Limb (tissue), 2 donors: ENCODE measurements around the gene IL6R.
"Not testable (repeated sequence)": the region's sequence is repeated elsewhere in the genome, so short reads cannot be mapped to it uniquely, and the experiment has no call there.

ENCODE experiments used
- DNase-seq, 2 donors: peaks; one replicate each; pipeline ENCODE4 v3.0.0-alpha.2; 2016; ENCODE audit errors: extremely low spot score in 2 of 2

IL6R gene

DNA sequence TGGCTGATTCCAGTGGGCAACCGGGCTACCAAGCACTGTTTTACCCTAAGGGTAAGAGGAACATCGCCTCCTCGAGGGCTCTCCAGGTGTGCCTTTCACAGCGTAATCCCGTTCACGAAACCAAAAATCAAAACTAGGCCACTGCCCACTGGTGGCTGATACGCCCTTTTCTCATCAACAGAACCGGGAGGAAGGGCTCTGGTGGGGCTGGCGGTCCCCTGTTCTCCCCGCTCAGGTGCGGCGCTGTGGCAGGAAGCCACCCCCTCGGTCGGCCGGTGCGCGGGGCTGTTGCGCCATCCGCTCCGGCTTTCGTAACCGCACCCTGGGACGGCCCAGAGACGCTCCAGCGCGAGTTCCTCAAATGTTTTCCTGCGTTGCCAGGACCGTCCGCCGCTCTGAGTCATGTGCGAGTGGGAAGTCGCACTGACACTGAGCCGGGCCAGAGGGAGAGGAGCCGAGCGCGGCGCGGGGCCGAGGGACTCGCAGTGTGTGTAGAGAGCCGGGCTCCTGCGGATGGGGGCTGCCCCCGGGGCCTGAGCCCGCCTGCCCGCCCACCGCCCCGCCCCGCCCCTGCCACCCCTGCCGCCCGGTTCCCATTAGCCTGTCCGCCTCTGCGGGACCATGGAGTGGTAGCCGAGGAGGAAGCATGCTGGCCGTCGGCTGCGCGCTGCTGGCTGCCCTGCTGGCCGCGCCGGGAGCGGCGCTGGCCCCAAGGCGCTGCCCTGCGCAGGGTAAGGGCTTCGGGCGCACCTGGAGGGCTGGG, at the start of gene IL6R:
IL6R (plus strand) TSS at position 360 of the 763 bp plus-strand sequence; CDS start at position 647, 287 bp downstream.
- peak; percentile 46 to 78 for DNase-seq

DNA sequence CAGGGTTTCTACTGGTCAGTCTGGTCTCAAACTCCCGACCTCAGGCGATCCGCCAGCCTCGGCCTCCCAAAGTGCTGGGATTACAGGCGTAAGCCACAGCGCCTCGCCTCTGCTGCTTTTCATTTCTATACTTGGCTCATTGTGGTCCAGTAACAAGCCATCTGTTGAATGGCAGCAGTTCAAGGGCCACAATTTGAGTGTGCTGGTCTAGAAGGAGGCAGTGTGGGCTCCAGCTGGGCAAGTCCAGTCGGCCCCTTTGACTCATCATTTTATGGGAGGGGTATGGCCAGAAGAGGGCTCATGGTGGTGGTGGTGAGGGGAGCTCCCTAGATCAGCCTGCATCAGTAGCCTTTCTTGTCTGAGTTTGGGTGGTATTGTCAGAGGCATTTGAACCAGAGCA, 46.6 kb upstream of the IL6R start:
- no peak for DNase-seq

DNA sequence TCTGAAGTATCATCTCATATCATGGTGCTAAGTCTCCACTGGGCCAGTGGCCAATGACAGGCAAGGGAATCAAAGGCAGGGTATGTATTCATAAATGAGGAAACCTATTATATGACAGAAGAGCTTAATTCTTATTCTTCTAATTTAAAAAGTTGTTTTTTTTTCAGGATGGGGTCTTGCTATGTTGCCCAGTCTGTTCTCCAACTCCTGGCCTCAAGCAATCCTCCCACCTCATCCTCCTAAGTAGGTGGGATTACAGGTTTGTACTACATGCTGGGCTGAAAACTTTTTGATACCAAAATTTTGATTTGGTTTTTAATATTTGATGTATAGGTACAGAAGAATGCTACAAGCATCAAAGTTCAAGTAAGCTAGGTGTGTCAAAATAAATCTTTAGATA, 44.9 kb upstream of the IL6R start:
- DNase-seq, result no peak

DNA sequence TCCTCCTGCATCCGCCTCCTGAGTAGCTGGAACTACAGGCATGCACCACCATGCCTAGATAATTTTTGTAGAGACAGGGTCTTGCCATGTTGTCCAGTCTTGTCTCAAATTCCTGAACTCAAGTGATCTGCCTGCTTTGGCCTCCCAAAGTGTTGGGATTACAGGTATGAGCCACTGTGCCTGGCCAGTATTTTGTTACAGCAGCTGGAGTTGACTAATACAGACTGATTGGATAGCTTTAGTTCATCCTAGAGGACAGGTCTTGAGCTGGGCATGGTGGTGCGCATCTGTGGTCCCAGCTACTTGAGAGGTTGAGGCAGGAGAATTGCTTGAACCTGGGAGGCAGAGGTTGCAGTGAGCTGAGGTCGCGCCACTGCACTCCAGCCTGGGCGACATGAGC, 44.3 kb upstream of the IL6R start:
- not testable (repeated sequence) for DNase-seq

DNA sequence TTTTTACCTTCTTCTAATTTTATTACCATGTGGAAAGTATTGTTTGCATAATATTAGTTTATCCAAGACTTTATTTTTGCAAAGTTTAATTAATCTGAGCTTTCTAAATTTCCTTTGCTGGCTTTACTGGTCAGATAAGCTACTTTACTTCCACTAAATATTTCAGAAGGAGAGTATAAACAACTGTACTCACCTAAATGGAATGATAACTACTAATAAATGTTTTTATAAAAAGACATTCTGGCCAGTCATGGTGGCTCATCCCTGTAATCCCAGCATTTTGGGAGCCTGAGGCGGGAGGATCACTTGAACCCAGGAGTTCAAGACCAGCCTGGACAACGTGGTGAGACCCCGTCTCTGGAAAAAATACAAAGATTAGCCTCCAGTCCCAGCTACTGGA, 43.8 kb upstream of the IL6R start:
- no peak for DNase-seq

DNA sequence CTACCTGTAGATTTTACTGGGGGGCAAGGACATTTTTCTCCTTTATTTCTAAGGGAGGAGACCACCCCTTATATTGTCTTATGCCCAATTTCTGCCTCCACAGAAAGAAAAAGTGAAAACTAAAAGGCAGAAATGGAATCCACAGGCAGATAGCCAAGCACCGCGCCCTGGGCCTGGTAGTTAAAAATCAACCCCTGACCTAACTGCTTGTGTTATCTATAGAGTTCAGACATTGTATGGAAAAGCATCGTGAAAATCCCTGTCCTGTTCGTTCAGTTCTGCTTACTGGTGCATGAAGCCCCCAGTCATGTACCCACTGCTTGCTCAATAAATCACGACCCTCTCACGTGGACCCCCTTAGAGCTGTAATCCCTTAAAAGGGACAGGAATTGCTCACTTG, 33.7 kb upstream of the IL6R start:
- DNase-seq, result no peak

DNA sequence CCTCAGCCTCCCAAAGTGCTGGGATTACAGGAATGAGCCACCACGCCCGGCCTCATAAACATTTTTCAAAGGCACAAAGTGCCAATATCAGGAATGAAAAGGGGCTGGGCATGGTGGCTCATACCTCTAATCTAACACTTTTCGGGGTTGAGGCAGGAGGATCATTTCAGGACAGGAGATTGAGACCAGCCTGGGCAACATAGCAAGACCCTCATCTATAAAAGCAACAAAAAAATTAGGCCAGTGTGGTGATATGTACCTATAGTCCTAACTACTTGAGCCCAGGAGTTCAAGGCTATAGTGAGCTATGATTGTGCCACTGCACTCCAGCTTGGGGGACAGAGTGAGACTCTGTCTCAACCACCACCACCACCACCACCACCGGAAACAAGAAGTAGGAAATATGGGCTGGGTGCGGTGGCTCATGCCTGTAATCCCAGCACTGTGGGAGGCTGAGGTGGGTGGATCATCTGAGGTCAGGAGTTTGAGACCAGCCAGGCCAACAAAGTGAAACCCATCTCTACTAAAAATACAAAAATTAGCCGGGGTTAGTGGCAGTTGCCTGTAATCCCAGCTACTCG, 31.3 kb upstream of the IL6R start:
- DNase-seq, result not testable (repeated sequence)

DNA sequence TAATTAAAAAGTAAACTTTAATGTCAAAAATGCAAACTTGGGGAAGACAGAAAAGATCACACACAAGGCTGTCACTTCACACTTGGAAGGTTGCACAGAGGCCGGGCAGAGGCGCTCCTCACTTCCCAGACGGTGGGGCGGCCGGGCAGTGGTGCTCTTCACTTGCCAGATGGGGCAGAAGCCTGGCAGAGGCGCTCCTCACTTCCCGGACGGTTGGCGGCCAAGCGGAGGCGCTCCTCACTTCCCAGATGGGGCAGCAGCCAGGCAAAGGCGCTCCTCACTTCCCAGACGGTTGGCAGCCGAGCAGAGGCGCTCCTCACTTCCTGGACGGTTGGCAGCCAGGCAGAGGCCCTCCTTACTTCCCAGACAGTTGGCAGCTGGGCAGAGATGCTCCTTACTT, 25.8 kb upstream of the IL6R start:
- DNase-seq, result no peak

DNA sequence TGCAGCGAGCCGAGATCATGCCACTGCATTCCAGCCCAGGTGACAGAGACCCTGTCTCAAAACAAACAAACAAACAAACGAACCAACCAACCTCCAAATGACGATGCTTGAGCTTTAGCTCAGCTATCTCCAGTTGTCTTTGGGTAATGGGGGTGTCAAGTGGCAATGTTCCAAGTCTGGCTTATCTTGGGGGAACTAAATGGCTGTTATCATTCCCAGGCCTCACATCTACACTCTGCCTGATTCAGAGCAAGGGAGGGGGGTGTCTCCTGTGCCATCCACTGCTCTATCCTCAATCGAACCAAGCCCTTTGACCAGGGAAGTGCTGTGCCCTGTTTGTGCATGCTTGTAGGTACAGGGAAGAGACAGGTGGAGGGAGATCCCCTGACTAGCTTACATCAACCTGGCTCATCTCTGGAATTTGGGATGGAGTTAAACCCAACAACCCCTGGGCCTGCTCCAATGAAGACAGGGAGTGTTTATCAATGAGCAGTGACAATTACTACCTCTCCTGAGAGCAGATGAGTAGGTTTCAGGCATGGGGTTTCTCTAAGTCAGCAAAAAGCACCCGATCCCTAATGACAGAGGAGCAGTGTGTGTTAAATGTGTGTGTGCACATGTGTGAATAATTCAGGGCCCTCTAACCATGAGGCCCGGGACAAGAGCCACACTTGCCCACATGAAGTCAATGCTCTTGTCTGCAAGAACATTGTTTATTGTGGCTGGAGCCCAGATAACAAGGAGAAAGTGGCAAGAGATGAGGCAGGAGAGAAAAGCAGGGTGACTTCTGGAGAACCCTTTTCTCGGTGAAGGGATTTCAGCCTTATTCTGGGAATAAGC, 20.3 kb upstream of the IL6R start:
- DNase-seq, result no peak

DNA sequence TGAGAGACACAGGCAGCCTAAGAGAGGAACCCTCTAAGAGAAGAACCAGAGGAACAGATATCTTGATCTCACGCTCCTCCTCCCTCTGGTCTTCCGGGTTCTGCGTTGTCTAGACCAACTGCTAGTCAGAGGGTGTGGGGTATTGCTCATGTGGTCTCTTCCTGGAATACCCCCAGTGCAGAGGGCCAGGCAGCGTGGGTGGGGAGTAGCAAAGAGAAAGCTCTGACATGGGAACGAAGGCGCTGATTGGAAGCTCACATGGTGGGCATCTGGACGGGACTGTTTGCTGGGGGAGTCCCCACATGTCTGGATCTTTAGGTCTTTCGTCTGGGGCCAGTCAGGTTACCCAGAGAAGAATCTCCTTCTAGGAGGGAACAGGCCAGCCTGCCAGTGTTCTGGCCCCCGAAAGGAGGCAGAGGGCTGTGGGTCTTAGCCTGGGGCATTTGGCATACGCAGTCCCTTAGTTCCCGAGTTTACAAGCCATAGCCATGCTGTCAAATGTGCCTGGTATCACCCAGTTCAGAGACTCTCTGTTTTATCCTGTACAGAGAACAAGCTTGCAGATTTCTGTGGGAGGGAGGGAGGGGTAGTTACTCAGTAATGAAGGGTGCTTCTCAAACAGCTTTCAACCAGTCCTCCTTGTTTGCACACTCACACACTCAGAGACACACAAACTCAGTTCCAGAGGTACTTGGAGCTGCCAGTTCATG, 18.3 kb upstream of the IL6R start:
- DNase-seq, result no peak

DNA sequence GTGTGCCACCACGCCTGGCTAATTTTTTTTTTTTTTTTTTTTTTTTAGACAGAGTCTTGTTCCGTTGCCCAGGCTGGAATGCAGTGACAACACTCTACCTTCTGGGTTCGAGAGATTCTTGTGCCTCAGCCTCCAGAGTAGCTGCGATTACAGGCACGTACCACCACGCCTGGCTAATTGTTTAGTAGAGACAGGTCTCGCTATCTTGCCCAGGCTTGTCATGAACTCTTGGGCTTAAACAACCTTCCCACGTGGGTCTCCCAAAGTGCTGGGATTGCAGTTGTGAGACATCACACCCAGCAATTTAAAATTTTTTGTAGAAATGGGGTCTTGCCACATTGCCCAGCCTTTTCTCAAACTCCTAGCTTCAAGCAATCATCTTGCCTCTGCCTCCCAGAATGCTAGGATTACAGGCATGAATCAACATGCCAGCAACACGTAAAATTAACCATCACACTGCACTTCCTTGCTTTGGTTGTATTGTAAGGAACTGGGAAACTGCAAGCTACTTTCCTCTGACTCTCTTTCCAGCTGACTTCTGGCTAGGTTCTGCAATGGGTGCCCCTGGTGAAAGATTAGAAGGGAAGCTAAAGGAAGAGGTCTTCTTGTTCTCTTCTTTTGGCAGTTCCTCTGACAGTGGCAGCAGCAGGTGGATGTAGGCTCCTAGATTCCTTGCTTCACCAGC, 13.9 kb upstream of the IL6R start:
- DNase-seq, result no peak

DNA sequence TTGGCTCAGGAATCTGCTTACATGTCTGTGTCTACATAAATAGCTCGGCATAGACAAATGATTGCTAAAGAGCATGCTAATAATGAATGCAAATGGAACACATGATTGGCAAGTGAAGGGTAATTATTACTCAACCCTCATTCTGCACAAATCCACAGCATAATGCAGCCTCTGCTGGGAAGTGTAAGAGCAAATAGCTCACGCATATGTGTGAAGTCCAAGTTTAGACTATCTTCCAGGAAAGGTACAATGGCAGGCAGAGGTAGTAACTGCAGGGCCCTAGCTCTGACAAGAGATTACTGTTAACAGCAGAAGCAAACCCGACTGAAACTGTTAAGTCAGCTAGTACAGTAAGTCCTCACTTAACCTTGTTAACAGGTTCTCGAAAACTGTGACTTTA, 7.0 kb upstream of the IL6R start:
- DNase-seq, result no peak

DNA sequence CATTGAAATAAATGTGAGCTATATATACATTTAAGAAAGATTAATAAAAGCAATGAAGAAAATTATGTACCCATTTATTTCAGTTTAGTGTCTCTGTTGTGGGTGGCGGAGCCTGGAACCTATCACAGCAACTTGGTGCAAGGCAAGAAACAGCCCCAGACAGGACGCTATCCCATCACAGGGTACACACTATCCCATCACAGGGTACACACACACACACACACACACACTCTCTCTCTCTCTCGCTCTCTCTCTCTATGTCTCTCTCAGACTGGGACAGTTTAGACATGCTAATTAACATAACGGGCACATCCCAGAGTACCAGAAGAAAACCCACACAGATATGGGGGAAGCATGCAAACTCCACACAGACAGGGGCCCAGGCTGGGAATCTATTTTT, 6.5 kb upstream of the IL6R start:
- DNase-seq, result no peak

DNA sequence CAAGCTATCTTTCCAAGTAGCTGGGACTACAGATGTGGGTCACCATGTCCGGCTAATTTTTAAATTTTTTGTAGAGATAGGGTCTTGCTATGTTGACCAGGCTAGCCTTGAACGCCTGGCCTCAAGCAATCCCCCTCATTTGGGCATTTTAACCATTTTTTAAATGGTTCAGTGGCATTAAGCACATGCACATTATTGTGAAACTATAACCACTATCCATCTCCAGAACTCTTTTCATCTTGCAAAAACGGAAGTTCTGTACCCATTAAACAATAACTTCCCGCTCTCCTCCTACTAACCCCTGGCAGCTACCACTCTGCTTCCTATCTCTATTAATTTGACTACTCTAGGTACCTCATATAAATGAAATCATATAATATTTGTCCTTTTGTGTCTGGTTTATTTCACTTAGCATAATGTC, 4.8 kb upstream of the IL6R start:
- DNase-seq, result no peak

DNA sequence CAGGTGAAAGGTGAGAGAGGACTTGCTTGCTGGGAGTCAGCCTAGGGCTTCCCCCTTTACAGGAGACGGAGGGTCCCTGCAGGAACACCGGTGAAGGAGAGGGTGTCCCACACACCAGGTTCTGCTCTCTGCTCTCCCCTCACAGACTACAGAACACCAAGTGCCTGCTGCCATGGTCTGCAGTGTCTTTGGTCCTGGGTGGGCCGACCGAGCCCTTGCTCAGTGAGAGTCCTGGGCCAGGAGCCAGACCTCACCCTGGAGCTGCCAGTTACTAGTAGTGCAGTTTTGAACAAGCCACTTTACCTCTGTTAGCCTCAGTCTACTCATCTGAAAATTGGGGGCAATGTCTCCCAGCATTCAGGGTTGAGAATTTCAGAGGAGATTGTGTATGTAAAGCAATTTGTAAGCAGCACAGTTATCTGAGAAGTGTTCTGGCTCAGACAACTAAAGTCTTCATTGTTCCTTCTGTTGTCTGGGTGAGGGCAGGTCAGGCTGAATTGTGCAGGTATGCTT, 2.7 kb upstream of the IL6R start:
- DNase-seq, result no peak

DNA sequence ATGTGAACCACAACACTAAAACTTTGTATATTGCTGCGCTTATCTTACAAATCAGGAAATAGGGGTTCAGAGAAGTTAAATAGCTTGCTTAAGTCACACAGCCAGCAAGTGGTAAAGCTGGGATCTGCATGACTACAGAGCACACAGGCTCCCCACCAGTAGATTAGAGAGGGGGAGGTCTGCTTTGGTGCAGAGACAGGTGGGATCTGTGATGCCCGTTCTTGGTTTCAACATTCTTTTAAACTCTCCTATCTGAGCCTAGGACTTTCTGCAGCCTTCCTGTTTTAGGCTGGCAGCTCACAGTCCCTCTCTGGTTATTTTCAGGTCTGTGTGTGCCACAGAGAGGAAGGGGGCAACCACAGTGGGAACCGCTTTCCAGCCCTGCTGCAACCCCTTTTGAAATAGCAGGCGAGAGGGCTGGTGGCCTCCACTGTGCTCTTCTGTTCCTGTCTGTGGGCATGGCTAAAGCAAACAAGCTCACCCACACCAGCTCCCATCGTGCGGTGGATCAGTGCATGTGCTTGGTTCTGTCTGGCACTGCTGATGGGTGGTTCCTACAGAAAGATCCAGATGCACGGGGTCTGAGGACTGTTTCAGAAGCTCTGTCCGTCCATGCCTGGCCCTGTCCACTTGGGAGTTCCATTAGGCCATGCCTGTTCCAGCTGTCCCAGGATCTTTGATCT, 1.7 kb upstream of the IL6R start:
- no peak for DNase-seq

DNA sequence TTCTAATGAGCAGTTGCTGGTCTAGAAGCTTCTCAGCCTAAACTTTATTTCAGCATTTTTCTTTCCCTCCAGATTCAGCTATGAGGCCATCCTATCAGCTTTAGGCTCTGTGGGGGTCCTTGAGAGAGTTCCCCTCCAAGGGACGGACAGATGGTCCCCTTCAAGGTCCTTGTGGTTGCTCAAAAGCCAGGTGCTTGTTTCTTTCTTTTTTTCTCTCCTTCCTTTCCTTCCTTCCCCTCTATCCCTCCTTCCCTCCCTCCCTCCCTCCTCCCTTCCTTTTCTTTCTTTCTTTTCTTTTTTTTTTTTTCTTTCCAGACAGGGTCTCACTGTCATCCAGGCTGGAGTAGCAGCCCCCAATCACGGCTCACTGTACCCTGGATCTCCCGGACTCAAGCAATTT, 1.2 kb upstream of the IL6R start:
- no peak for DNase-seq

DNA sequence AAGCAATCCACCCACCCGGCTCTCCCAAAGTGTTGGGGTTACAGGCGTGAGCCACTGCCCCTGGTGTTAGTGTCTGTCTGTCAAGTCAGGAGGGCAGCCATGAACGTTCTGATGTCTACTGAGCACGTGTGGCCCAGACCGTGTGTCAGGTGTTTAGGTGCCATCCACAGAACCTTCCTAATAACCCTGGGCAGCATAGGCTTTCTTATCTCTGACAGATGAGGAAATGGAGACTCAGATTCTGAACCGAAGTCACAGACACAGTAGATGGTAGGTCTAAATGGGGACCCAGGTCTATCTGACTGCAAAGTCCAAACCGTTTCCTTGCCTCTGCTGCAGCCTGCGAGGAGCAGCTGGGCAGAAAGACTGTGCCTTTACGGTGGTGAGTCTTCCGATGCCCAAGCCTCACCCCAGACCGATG, 622 bp upstream of the IL6R start:
- DNase-seq, result no peak

DNA sequence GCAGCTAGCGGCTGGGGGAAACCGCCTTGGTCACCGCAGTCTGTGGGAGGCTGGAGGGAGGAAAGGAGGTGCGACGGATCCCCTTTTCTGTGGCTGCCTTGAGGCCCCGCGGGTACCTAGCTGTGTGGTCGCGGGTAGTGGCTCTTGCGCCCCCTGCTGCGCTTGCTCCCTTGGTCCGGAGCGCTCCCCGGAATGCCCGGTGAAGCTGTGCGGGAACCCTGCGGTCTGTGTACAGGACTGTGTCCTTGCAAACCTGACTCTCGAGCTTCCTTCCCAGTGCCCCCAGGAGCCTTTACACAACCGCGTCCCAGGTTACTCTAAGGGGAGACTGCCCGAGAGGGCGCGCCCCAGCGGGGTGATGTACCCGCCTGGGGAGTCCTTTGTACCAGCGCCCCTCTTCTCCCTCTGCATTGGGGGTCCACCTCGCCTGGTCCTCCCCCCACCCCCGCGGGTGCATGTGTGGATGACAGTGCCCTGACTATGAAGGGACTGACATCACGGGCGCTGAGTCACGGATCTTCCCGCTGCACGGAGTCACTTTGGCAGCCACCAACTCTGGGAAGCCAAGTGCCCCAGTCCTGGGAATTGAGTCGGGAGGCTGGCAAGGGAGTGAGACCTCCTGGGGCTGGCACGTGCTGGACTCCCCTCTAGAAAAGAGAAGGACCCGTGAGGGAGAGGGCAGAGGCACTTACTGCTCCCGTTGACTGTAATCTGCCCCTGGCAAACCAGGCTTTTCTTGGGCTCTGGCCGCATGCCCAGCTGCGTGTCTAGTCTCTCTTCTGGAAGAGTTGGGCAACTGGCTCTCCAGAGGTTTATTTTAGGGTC, 816 bp downstream of the IL6R start:
- peak in 1 of 2 donors; percentile 67 for DNase-seq

DNA sequence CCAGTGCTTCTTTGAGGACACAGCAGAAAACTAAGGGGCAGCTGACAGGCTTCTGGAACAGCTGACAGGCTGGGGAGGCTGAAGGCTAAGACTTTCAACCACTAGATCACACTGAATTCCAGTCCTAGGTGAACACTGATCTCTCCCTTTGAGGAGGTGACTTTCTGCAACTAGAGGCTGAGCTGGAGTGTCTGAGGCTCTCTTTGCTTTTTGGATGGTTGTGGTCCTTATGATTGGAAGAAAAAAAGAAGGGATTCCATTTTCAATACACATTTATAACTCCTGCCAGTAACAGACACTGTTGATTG, 1.4 kb downstream of the IL6R start:
- no peak for DNase-seq
